ENCODE measurements around the gene CDC42EP4.
A peak's percentile ranks its signal among the peaks of the same experiment; 100 is the strongest.

CDC42EP4 gene

DNA sequence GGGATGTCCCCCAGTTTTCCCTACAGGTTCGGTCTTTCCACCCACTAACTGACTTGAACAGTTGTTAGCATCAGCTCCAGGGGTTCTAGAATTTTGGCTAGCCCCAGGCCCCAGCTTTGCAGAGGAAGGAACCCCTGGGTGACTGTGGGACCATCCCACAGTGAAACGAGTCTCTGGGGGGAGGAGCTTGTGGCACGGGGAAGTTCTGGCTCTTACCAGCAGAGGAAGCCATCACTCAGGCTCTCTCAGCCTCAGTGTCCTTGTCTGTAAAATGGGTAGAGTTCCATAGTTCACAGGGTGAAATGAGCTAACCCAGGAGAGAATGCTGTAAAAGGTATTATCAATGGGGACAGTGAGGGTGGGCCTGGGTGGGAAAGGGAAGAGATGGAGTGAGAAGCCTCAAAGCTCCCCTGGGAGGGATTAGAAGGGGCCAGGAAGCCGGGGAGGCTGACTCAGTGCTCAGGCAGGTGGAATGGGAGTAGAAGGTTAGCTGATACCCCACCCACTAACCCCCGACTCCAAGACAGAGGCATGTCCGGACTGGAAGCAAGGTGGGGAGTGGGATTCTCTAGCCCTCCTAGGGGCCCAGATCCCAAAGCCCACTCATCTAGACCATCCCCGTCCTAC lies 30.9 kb upstream of the CDC42EP4 start:
- DNase-seq: peak; percentile 94

GRCh38 chr17:73342050-73342522 lies 30.3 kb upstream of the CDC42EP4 start:
- peak; percentile 74 for DNase-seq

GRCh38 chr17:73341350-73342049 lies 29.7 kb upstream of the CDC42EP4 start:
- no peak for DNase-seq

GRCh38 chr17:73340093-73340596 lies 28.3 kb upstream of the CDC42EP4 start:
- DNase-seq: peak; percentile 91

DNA sequence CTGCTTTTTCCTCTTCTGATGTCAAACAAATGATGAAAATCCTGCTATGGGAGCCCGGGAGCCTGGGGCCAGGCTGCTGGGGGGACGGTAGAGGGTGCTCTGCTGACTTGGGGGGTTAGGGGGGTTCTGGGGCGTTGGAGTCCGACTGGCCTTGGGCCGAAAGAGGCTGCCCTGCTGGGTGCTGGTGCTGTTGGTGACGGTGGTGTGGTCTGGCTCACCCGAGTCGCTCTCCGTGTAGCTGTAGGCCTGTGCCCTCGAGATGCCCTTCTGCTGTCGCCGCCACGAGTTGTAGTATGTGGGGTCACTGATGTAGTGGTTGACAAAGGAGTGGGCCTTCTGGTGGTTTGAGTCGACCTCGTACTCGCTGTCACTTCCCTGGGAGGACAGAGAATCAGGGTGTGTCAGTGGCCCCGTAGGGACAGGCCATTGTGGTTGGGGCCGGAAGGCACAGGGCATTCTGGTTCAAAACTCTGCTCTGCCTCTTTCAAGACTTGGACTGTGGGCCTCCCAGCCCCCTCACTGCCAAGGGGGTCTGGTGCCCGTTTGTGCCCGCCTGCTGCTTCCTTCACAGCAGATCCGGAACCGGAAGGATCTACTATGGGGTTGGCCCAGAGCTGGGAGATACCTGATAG lies 26.9 kb upstream of the CDC42EP4 start:
- DNase-seq: no peak

- DNase-seq: peak; percentile 47
These were observed 26.3 kb upstream of the CDC42EP4 start for GRCh38 chr17:73338050-73338521.

- DNase-seq: no peak
These were observed 25.5 kb upstream of the CDC42EP4 start for GRCh38 chr17:73337330-73337710.

DNA sequence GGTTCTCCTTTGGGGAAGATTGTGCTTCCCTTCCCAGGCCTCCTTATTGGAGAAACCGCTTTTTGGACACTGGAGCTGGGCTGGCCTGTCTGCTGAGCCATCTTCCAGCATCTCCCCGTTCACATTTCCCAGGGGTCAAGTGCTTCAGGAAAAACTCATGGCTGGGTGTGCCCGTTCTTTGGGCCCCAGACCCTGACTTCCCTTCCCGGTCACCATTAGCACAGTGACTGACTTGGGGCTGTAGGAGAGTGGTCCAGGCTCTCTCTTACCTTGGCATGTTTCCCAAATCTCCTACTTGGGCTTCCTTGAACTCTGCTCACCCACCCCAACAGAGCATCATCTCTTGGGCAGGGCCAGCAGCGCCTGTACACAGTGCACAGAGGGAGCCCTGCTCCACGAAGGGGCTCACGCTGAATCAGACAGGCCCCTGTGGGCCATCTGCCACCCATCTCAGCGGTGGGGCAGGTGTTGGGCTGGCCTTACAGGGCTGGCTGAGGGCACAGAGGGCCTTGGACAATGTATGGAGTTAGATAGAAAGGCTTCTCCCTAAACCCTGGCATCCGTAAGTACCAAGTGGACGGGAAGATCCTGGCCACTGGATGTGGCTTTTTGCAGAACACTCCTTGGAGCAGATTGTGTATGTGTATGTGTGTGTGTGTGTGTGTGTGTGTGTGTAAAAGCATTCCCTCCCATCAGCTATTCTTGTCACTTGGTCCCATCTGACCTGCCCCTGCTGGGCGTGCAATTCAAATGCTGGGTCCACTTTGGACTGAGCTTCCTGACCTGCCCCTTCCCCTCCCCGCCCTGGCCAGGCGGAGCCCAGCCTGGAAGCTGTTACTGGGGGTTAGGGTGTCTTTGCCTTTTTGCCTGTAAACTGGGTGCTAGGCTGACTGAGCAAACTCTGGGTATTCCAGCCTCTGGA lies 24.9 kb upstream of the CDC42EP4 start:
- no peak for DNase-seq

GRCh38 chr17:73335591-73336407 lies 24.0 kb upstream of the CDC42EP4 start:
- no peak for DNase-seq

- no peak for DNase-seq
These were observed 23.1 kb upstream of the CDC42EP4 start for GRCh38 chr17:73334771-73335513.

DNA sequence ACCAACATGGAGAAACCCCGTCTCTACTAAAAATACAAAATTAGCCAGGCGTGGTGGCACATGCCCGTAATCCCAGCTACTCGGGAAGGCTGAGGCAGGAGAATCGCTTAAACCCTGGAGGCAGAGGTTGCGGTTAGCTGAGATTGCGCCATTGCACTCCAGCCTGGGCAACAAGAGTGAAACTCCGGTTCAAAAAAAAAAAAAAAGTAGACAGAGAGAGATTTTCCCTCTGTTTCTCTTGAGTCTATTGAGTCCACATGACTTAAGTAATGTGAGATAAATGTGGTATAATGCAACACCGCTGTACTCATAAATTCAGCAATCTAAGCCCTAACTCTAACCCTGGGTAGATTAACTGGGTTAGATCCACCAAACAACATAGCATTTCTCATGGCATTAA lies 21.6 kb upstream of the CDC42EP4 start:
- DNase-seq: peak; percentile 19

DNA sequence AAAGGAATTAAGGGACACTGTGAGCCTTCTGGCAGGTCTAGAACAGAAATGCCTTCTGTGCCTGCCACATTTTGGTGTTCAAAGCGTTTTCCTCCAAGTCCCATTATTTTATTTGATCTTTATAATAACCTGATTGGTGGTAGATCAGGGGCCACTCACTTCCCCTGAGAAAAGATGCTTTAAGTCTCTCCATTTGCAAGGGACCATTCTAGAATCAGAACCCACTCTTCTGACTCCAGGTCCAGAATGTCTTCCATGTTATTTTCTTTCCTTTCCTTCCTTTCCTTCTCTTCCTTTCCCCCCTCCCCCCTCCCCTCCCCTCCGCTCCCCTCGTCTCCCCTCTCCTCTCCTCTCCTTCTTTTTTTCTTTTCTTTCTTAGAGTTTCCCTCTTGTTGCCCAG lies 19.3 kb upstream of the CDC42EP4 start:
- DNase-seq: no peak

DNA sequence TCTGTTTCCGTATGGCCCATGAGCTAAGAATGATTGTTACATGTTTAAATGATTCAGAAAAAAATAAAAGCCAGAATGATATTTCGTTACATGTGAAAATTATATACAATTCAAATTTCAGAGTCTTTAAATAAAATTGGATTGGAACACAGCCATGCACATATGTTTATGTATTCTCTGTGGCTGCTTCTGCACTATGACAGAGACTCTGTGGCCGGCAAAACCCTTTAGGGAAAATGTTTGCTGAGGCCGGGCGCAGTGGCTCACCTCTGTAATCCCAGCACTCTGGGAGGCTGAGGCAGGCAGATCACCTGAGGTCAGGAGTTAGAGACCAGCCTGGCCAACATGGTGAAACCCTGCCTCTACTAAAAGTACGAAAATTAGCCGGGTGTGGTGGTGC lies 15.9 kb upstream of the CDC42EP4 start:
- no peak for DNase-seq

DNA sequence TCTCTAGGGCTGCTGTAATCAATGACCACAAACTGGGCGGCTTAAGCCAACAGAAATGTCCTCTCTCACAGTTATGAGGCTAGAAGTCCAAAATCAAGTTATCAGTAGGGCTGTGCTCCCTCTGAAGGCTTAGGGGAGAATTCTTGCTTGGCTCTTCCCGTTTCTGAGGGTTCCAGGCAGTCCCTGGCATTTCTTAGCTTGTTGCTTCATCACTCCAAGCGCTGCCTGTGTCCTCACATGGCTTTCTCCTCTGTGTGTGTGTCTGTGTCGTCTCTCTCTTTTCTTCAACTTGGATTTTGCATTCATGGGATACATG lies 13.7 kb upstream of the CDC42EP4 start:
- DNase-seq: peak; percentile 68

DNA sequence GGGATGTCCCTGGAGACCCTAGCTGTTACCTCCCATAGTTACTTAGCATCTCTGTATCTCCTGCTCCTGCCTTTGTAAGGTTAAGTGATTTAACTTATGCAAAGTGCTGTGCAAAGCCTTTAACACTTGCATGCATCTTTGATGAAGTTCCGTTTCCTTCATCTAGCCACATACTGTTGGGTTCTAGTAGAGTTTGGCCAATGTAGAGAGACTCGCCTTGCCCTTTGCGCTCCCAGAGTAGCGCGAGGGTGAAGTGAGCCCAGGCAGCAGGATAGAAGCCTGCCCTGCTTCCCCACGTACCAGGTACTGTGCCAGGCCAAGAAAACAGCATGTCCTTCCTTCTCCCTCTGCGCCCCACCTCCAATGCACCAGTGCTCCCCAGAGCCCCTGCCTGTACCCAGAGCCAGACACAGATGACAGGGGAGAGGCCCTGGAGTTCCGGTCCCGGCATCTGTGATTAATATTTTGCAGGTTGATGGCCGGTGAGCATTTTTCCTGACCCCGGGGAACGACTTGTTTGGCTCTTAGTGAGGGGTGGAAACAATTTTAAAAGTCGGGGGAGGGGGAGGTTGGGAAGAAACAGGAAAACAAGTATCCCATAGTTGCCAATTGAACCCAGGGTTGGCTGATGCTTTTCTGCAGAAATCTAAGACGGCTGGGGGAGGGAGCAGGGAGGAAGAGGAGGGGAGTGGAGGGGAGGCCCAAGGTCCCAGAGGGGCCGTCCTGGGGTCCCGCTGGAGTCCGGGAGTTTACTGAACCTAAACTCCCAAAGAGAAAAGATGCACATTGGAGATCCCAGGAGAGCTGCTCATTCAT lies 13.1 kb upstream of the CDC42EP4 start:
- DNase-seq: no peak

DNA sequence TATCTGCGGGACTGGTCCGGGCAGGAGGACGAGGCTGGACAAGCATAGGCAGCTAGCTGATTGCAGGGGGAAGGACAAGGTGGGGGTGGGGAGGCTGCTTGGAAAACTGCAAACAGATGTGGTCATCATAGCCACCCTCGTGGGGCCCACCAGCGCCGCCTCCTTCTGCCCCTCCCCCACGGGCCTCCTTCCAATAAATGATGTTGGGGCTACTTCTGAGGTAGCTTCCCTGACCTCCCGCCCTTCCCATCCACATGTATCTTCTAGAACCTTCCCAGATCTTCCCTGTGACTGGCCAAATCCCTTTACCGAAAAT lies 12.3 kb upstream of the CDC42EP4 start:
- peak; percentile 53 for DNase-seq

DNA sequence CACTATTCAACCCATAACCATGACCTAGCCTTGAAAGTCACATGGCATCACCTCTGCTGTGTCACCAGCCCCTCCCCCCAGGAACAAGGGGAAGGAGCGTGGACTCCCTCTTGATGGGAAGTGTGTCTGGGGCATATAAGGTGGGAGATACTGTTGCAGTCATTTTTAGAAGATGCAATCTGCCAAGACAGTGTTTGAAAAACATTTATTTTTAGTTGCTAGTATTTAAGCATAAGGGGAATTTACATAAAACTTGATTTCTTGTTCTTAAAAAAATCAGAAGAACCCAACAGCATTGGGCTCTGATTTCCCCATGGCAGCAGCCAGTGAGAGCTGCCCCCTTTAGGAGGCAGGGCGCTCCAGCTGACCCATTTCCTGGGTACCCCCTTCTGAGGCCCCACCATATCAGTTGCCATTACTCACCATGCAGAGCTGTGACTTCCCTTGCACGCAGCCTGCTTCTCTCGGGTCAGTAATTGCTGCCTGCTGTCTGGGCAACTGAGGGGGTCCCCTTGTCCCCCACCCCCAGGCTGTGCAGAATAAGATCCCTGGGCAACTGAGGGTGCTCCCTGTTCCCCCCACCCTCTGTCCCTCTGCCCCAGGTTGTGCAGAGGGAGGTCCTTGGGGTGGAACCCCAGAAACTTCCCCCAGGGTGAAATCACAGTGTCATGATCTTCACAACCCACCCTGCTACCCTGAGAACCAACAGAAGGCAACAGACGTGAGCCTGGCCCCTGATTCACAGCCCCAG lies 11.8 kb upstream of the CDC42EP4 start:
- DNase-seq: peak; percentile 54

DNA sequence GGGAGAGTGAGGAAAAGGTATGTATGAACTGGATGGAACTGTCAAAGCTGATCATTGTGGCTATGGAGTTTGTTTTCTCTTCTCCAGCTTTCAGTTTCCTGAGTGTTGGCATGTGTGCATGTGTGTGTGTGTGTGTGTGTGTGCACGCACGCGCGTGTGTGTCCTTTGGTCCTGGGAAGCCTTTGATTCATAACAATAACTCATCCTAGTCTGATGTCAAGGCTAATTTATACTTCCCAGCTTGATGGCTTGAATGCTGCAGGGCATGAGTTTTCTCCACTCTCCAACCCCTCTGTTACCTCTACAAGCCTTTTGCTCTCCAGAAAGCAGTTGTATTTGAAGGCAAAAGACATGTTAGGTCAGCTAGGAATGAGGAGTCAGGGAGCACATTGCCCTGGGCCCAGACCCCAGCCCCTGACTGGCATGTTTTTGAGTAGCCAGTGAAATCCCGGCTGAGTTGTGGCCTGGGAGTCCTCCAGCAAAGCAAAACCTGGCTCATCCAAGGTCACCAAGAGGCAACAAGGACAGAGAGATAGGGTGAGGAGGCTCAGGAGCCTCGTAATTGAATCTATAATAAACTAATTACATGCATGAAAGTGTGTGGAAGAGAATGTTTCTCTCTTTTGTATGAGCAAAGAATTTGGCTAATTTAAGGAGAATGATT lies 8.9 kb upstream of the CDC42EP4 start:
- DNase-seq: peak; percentile 38

- DNase-seq: no peak
These were observed 8.0 kb upstream of the CDC42EP4 start for GRCh38 chr17:73319766-73320165.
